ENCODE data around the gene TLK2.
A peak's percentile ranks its signal among the peaks of the same experiment; 100 is the strongest.

Gene TLK2

DNA sequence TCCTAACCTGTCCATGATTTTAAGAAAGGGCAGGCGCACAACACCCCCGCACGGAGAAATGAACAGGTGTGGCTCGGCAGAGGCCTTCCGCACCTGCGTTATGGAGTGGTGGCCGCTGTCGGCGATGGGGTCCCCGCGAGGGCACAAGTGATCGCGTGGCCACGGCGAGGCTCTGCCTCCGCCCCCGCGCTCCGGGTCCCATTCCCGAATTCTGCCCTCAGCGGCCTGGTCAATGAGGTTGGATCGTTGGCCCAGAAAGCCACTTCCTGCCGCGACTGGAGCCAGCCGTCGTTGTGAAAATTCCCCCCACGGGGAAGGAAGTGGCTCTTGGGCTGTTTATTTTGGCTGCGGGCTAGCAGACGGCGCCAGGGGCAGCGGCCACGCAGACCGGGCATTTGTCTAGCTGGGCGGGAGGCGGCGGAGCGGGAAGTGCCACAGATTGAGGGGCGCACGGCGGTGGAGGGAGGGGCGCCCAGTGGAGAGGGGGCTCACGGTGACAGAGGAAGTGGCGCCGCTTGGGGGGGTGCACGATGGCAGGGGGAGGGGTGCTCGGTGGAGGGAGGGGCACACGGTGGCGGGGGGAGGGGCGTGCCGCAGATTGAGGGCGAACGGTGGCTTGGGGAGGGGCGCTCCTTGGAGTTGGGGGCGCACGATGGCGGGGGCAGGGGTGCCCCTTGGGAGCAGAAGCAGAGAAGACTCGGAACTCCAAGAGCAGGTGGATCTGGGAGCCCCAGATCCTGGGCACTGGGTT is 173.8 kb downstream of the TLK2 start (continued):
- TF ChIP-seq, protein P1, sequence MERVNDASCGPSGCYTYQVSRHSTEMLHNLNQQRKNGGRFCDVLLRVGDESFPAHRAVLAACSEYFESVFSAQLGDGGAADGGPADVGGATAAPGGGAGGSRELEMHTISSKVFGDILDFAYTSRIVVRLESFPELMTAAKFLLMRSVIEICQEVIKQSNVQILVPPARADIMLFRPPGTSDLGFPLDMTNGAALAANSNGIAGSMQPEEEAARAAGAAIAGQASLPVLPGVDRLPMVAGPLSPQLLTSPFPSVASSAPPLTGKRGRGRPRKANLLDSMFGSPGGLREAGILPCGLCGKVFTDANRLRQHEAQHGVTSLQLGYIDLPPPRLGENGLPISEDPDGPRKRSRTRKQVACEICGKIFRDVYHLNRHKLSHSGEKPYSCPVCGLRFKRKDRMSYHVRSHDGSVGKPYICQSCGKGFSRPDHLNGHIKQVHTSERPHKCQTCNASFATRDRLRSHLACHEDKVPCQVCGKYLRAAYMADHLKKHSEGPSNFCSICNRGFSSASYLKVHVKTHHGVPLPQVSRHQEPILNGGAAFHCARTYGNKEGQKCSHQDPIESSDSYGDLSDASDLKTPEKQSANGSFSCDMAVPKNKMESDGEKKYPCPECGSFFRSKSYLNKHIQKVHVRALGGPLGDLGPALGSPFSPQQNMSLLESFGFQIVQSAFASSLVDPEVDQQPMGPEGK (tag by site-specific recombination; IDR thresholded peaks at IDR 0.05), result peak; percentile 50; the same call in 1 of the 2 replicates
- TF ChIP-seq ZNF514 (tag by site-specific recombination; IDR thresholded peaks at IDR 0.05) (no peak), KLF8 (tag by site-specific recombination; IDR thresholded peaks at IDR 0.05) (0 out of 2 replicates have a peak, but pooled peaks have one; percentile 25), ZNF266 (tag by site-specific recombination; IDR thresholded peaks at IDR 0.05; ENCODE audit: low read depth) (no peak), ZNF354C (tag by site-specific recombination; IDR thresholded peaks at IDR 0.05; ENCODE audit: borderline replicate concordance, low read depth) (no peak), ZNF174 (tag by site-specific recombination; IDR thresholded peaks at IDR 0.05) (no peak), ZNF433 (tag by site-specific recombination; IDR thresholded peaks at IDR 0.05; ENCODE audit: low read depth) (no peak), TCF7L2 (IDR thresholded peaks at IDR 0.05; ENCODE audit: borderline replicate concordance, low read depth, low read length) (no peak), ZNF426 (tag by site-specific recombination; IDR thresholded peaks at IDR 0.05) (no peak), ZNF157 (tag by site-specific recombination; IDR thresholded peaks at IDR 0.05) (no peak), ZBTB20 (tag by site-specific recombination; IDR thresholded peaks at IDR 0.05) (no peak; the same call in 1 of the 2 replicates), IKZF3 (tag by site-specific recombination; IDR thresholded peaks at IDR 0.05) (peak; percentile 75; the same call in 1 of the 2 replicates), ZNF37A (tag by site-specific recombination; IDR thresholded peaks at IDR 0.05) (no peak), ZNF324 (tag by site-specific recombination; IDR thresholded peaks at IDR 0.05) (no peak), ZNF548 (tag by site-specific recombination; IDR thresholded peaks at IDR 0.05) (no peak), ZNF48 (tag by site-specific recombination; IDR thresholded peaks at IDR 0.05) (no peak), EGR2 (tag by site-specific recombination; IDR thresholded peaks at IDR 0.05; ENCODE audit: low read depth) (0 out of 2 replicates have a peak, but pooled peaks have one; percentile 18), ZBTB17 (tag by site-specific recombination; IDR thresholded peaks at IDR 0.05) (no peak), ZNF785 (tag by site-specific recombination; IDR thresholded peaks at IDR 0.05) (no peak), SALL2 (tag by site-specific recombination; IDR thresholded peaks at IDR 0.05; ENCODE audit: borderline replicate concordance) (no peak), GLIS2 (tag by site-specific recombination; IDR thresholded peaks at IDR 0.05) (peak; percentile 46), ZNF660 (tag by site-specific recombination; IDR thresholded peaks at IDR 0.05) (no peak), MYNN (tag by site-specific recombination; IDR thresholded peaks at IDR 0.05; ENCODE audit: borderline replicate concordance) (no peak), KLF9 (tag by site-specific recombination; IDR thresholded peaks at IDR 0.05; ENCODE audit: low read depth) (peak; percentile 20; the same call in 1 of the 2 replicates), WT1 (tag by site-specific recombination; IDR thresholded peaks at IDR 0.05) (no peak), ZNF791 (tag by site-specific recombination; IDR thresholded peaks at IDR 0.05) (no peak), ZBTB21 (tag by site-specific recombination; IDR thresholded peaks at IDR 0.05) (no peak)
- TF ChIP-seq, protein P2, sequence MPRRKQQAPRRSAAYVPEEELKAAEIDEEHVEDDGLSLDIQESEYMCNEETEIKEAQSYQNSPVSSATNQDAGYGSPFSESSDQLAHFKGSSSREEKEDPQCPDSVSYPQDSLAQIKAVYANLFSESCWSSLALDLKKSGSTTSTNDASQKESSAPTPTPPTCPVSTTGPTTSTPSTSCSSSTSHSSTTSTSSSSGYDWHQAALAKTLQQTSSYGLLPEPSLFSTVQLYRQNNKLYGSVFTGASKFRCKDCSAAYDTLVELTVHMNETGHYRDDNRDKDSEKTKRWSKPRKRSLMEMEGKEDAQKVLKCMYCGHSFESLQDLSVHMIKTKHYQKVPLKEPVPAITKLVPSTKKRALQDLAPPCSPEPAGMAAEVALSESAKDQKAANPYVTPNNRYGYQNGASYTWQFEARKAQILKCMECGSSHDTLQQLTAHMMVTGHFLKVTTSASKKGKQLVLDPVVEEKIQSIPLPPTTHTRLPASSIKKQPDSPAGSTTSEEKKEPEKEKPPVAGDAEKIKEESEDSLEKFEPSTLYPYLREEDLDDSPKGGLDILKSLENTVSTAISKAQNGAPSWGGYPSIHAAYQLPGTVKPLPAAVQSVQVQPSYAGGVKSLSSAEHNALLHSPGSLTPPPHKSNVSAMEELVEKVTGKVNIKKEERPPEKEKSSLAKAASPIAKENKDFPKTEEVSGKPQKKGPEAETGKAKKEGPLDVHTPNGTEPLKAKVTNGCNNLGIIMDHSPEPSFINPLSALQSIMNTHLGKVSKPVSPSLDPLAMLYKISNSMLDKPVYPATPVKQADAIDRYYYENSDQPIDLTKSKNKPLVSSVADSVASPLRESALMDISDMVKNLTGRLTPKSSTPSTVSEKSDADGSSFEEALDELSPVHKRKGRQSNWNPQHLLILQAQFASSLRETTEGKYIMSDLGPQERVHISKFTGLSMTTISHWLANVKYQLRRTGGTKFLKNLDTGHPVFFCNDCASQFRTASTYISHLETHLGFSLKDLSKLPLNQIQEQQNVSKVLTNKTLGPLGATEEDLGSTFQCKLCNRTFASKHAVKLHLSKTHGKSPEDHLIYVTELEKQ (tag by site-specific recombination; IDR thresholded peaks at IDR 0.05; ENCODE audit: borderline replicate concordance), result no peak
- TF ChIP-seq, protein P3, sequence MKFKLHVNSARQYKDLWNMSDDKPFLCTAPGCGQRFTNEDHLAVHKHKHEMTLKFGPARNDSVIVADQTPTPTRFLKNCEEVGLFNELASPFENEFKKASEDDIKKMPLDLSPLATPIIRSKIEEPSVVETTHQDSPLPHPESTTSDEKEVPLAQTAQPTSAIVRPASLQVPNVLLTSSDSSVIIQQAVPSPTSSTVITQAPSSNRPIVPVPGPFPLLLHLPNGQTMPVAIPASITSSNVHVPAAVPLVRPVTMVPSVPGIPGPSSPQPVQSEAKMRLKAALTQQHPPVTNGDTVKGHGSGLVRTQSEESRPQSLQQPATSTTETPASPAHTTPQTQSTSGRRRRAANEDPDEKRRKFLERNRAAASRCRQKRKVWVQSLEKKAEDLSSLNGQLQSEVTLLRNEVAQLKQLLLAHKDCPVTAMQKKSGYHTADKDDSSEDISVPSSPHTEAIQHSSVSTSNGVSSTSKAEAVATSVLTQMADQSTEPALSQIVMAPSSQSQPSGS (tag by site-specific recombination; IDR thresholded peaks at IDR 0.05; ENCODE audit: low read depth), result no peak
- TF ChIP-seq, protein P4, sequence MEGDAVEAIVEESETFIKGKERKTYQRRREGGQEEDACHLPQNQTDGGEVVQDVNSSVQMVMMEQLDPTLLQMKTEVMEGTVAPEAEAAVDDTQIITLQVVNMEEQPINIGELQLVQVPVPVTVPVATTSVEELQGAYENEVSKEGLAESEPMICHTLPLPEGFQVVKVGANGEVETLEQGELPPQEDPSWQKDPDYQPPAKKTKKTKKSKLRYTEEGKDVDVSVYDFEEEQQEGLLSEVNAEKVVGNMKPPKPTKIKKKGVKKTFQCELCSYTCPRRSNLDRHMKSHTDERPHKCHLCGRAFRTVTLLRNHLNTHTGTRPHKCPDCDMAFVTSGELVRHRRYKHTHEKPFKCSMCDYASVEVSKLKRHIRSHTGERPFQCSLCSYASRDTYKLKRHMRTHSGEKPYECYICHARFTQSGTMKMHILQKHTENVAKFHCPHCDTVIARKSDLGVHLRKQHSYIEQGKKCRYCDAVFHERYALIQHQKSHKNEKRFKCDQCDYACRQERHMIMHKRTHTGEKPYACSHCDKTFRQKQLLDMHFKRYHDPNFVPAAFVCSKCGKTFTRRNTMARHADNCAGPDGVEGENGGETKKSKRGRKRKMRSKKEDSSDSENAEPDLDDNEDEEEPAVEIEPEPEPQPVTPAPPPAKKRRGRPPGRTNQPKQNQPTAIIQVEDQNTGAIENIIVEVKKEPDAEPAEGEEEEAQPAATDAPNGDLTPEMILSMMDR (tag by site-specific recombination; IDR thresholded peaks at IDR 0.05), result no peak
- TF ChIP-seq, protein P5, sequence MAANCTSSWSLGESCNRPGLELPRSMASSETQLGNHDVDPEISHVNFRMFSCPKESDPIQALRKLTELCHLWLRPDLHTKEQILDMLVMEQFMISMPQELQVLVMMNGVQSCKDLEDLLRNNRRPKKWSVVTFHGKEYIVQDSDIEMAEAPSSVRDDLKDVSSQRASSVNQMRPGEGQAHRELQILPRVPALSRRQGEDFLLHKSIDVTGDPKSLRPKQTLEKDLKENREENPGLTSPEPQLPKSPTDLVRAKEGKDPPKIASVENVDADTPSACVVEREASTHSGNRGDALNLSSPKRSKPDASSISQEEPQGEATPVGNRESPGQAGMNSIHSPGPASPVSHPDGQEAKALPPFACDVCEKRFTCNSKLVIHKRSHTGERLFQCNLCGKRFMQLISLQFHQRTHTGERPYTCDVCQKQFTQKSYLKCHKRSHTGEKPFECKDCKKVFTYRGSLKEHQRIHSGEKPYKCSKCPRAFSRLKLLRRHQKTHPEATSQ (tag by site-specific recombination; IDR thresholded peaks at IDR 0.05), result no peak

All from HEK293 (cell line).